Measurements from ENCODE around the gene ADAMTS20. TPM values are rescaled to one million over a fixed set of nuclear protein-coding genes. Genes with fewer than 3 reads are reported as not detected.

Gene ADAMTS20
- polyA plus RNA-seq, 1 donor (not counting 4 experiments of a cell fraction or from before 2014, with no cell fraction given) = not detected

- H3K79me2 ChIP-seq (ENCODE audit: control insufficient read depth, insufficient read depth, low read length) = no peaks in the 10 kb centered on the region
- H3K4me3 ChIP-seq (ENCODE audit: control insufficient read depth in 2 of 3, extremely low read depth in 1 of 3, insufficient read depth in 2 of 3, low read depth in 1 of 3, low read length in 3 of 3) = no peak overlapping the region
- TF ChIP-seq EZH2 (IDR thresholded peaks at IDR 0.05; ENCODE audit: low read length) = no peak
- no peak for TF ChIP-seq CTCF (optimal IDR thresholded peaks at IDR 0.05 in 1 of 3, IDR thresholded peaks at IDR 0.05 in 1 of 3, conservative IDR thresholded peaks at IDR 0.05 in 1 of 3; ENCODE audit: extremely low read depth in 1 of 3, insufficient read depth in 2 of 3, low read length in 3 of 3)
- dilution Hi-C loops (cut with MboI; ENCODE audit: extremely low pct_ligation_motif_present, low sequenced_read_pairs) = no loop called here
- H3K9me3 ChIP-seq (ENCODE audit: control insufficient read depth, low read depth, low read length) = no peaks in the 10 kb centered on the region
- no peak overlapping the region for H2AFZ ChIP-seq (ENCODE audit: control insufficient read depth, low read length)
- no peaks in the 10 kb centered on the region for H3K36me3 ChIP-seq (ENCODE audit: control insufficient read depth in 2 of 2, extremely low read depth in 1 of 2, insufficient read depth in 2 of 2, low read length in 2 of 2)
- no peak overlapping the region for H3K9ac ChIP-seq (ENCODE audit: control insufficient read depth, extremely low read depth, insufficient read depth, low read length)
- H3K9me1 ChIP-seq (ENCODE audit: control insufficient read depth, extremely low read depth, insufficient read depth, low read length) = no peaks in the 10 kb centered on the region
- FAIRE-seq (no peak), DNase-seq (ENCODE audit: low read depth, low spot score) (no peak)
- H3K4me1 ChIP-seq (ENCODE audit: control insufficient read depth, extremely low read depth, insufficient read depth, low read length) = peaks cover 25% of the 10 kb centered on the region
- H3K4me2 ChIP-seq (ENCODE audit: control insufficient read depth, extremely low read depth, insufficient read depth, low read depth, low read length) = no peak overlapping the region
- no peak overlapping the region for H3K27ac ChIP-seq (ENCODE audit: control insufficient read depth, insufficient read depth, low read length)
- no peaks in the 10 kb centered on the region for H4K20me1 ChIP-seq (ENCODE audit: control insufficient read depth, extremely low read depth, insufficient read depth, low read length)
- no peaks in the 10 kb centered on the region for H3K27me3 ChIP-seq (ENCODE audit: control insufficient read depth, extremely low read depth, insufficient read depth, low read length)
These were observed 243.2 kb downstream of the ADAMTS20 start for GRCh38 chr12:43308776-43309175.

GRCh38 chr12:43307126-43307525, 244.9 kb downstream of the ADAMTS20 start:
- Histone ChIP-seq H3K9ac (ENCODE audit: control insufficient read depth, extremely low read depth, insufficient read depth, low read length) (no peak overlapping the region), H3K4me1 (ENCODE audit: control insufficient read depth, extremely low read depth, insufficient read depth, low read length) (peaks cover 25% of the 10 kb centered on the region), H2AFZ (ENCODE audit: control insufficient read depth, low read length) (peak overlapping the region; percentile 11), H3K9me1 (ENCODE audit: control insufficient read depth, extremely low read depth, insufficient read depth, low read length) (no peaks in the 10 kb centered on the region), H4K20me1 (ENCODE audit: control insufficient read depth, extremely low read depth, insufficient read depth, low read length) (no peaks in the 10 kb centered on the region), H3K79me2 (ENCODE audit: control insufficient read depth, insufficient read depth, low read length) (no peaks in the 10 kb centered on the region), H3K4me2 (ENCODE audit: control insufficient read depth, extremely low read depth, insufficient read depth, low read depth, low read length) (no peak overlapping the region), H3K36me3 (ENCODE audit: control insufficient read depth in 2 of 2, extremely low read depth in 1 of 2, insufficient read depth in 2 of 2, low read length in 2 of 2) (no peaks in the 10 kb centered on the region), H3K27me3 (ENCODE audit: control insufficient read depth, extremely low read depth, insufficient read depth, low read length) (no peaks in the 10 kb centered on the region), H3K27ac (ENCODE audit: control insufficient read depth, insufficient read depth, low read length) (no peak overlapping the region), H3K4me3 (ENCODE audit: control insufficient read depth in 2 of 3, extremely low read depth in 1 of 3, insufficient read depth in 2 of 3, low read depth in 1 of 3, low read length in 3 of 3) (no peak overlapping the region), H3K9me3 (ENCODE audit: control insufficient read depth, low read depth, low read length) (no peaks in the 10 kb centered on the region)
- DNase-seq (ENCODE audit: low read depth, low spot score) (no peak), FAIRE-seq (no peak)
- TF ChIP-seq CTCF (optimal IDR thresholded peaks at IDR 0.05 in 1 of 3, IDR thresholded peaks at IDR 0.05 in 1 of 3, conservative IDR thresholded peaks at IDR 0.05 in 1 of 3; ENCODE audit: extremely low read depth in 1 of 3, insufficient read depth in 2 of 3, low read length in 3 of 3) (no peak), EZH2 (IDR thresholded peaks at IDR 0.05; ENCODE audit: low read length) (no peak)
- dilution Hi-C loops (cut with MboI; ENCODE audit: extremely low pct_ligation_motif_present, low sequenced_read_pairs) = no loop called here

All from keratinocyte (primary cell).